Stimulated activated CD8-positive, alpha-beta memory T cell treated with anti-CD3 and anti-CD28 coated beads, Interleukin-12 subunit alpha, Interleukin-12 subunit beta, amount 100 ng/mL, for 1 hour (primary cell): ENCODE data around the gene NRDE2.
"Not testable (repeated sequence)": the region's sequence is repeated elsewhere in the genome, so short reads cannot be mapped to it uniquely, and the experiment has no call there.

ENCODE experiments used
- DNase-seq: peaks from one replicate; pipeline ENCODE4 v3.0.0-alpha.2; 2020; ENCODE audit warnings: low read depth

The NRDE2 gene

GRCh38 chr14:90274019-90274418 lies 57.7 kb downstream of the NRDE2 start:
- no peak for DNase-seq

- DNase-seq, result no peak
These were observed 58.2 kb downstream of the NRDE2 start for GRCh38 chr14:90273532-90273931.

GRCh38 chr14:90272523-90272922 lies 59.2 kb downstream of the NRDE2 start:
- DNase-seq, result no peak

- DNase-seq, result no peak
These were observed 63.3 kb downstream of the NRDE2 start for GRCh38 chr14:90268420-90268819.

GRCh38 chr14:90266441-90267154 lies 65.1 kb downstream of the NRDE2 start:
- DNase-seq, result no peak

- no peak for DNase-seq
These were observed 67.8 kb downstream of the NRDE2 start for GRCh38 chr14:90263748-90264449.

GRCh38 chr14:90256354-90257131 lies 75.2 kb downstream of the NRDE2 start, which contains the start of gene PSMC1:
PSMC1 (plus strand) TSS chr14:90256553; CDS start chr14:90256598, 45 bp downstream.
- peak; percentile 78 for DNase-seq

- DNase-seq, result no peak
These were observed 75.9 kb downstream of the NRDE2 start for GRCh38 chr14:90255871-90256270.

GRCh38 chr14:90253826-90254225 lies 77.9 kb downstream of the NRDE2 start:
- no peak for DNase-seq

GRCh38 chr14:90248594-90248993 lies 83.1 kb downstream of the NRDE2 start:
- no peak for DNase-seq

GRCh38 chr14:90247441-90247840 lies 84.3 kb downstream of the NRDE2 start:
- not testable (repeated sequence) for DNase-seq

- DNase-seq, result no peak
These were observed 84.8 kb downstream of the NRDE2 start for GRCh38 chr14:90246936-90247335.

GRCh38 chr14:90242444-90242843 lies 89.3 kb downstream of the NRDE2 start:
- no peak for DNase-seq

GRCh38 chr14:90239139-90239538 lies 92.6 kb downstream of the NRDE2 start:
- DNase-seq, result no peak

GRCh38 chr14:90235179-90235976 lies 96.4 kb downstream of the NRDE2 start:
- peak; percentile 36 for DNase-seq

GRCh38 chr14:90229942-90230341 lies 101.8 kb downstream of the NRDE2 start:
- DNase-seq, result not testable (repeated sequence)

GRCh38 chr14:90228478-90228877 lies 103.3 kb downstream of the NRDE2 start:
- DNase-seq, result no peak
